SK-N-MC (cell line): ENCODE results near the gene KXD1.

ENCODE experiments used
- DNase-seq: peaks from one replicate; pipeline ENCODE4 v3.0.0-alpha.2; 2011; ENCODE audit warnings: low read depth, low spot score
- H3K27ac ChIP-seq: fragments of 200-600 bp; sonication (generic); 2 replicates; pipeline ENCODE4 v1.5.1; 2016; ENCODE audit warnings: mixed run types
- H3K36me3 ChIP-seq: fragments of 200-600 bp; sonication (generic); 2 replicates; pipeline ENCODE4 v1.6.1; 2017; ENCODE audit warnings: antibody characterized with exemption, low read length, mixed read lengths; ENCODE audit not compliant: insufficient read depth
- H3K4me3 ChIP-seq: fragments of 200-600 bp; sonication (generic); 2 replicates; pipeline ENCODE4 v1.5.1; 2016
- H3K9ac ChIP-seq: fragments of 200-600 bp; sonication (generic); 2 replicates; pipeline ENCODE4 v1.8.0; 2017; ENCODE audit warnings: mixed run types, mixed read lengths; ENCODE audit not compliant: insufficient read length
- H3K9me3 ChIP-seq: fragments of 200-600 bp; sonication (generic); 2 replicates; pipeline ENCODE4 v1.6.1; 2017; ENCODE audit warnings: low read depth, mild to moderate bottlenecking, antibody characterized with exemption, low read length, moderate library complexity, mixed read lengths
- EZH2 ChIP-seq: fragments of 200-600 bp; sonication (generic); IDR thresholded peaks from one replicate; pipeline ENCODE4 v1.6.1; 2017; ENCODE audit warnings: antibody characterized with exemption
- FOXP2 ChIP-seq: optimal IDR thresholded peaks from 2 replicates; pipeline ENCODE3; 2011; ENCODE audit warnings: mild to moderate bottlenecking, moderate library complexity; ENCODE audit not compliant: insufficient read depth; ENCODE audit errors: extremely low read length, control extremely low read depth
- POLR2AphosphoS5 ChIP-seq: IDR thresholded peaks from 2 replicates; pipeline ENCODE4 v1.6.1; 2012; ENCODE audit warnings: mild to moderate bottlenecking, low read depth, low read length, borderline replicate concordance

Gene KXD1

DNA sequence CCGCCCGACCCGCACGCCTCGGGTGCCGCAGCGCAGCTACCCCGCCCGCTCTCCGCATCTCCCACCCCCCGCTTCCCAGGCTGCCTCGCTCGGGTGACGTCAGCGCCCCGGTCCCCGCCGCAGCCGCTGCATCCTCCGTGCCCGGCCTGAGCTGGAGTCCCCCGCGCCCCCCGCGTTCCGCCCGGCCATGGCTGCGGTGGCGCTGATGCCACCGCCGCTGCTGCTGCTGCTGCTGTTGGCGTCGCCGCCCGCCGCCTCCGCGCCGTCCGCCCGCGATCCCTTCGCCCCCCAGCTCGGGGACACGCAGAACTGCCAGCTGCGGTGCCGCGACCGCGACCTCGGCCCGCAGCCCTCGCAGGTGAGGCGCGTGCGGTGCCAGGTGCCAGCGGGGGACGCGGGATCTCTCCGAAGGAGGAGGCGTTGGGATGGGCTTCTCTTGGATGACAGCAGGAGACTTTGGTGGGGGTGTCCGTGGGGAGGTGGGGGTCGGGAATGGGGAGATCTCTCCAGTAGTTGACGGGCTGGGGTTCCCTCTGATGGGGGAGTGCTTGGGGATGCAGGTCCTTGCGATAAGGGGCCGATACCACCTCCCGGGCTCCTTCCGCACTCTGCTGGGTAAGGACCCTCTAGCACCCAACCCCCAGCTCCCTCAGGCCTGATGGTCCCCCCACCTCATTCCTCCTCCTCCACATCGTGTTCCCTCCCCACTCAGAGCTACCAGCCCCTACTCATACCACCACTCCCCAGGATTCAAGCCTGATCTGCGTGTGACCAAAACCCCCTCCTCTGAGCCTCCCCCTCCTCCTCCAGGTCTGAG, 55.3 kb downstream of the KXD1 start, which contains the start of gene TMEM59L:
TMEM59L (plus strand) TSS at position 99 of the 817 bp plus-strand sequence; CDS start at position 188, 89 bp downstream.
- no peak for DNase-seq
- peak within 1 kb of the TSS; percentile 80 for H3K4me3 ChIP-seq
- no peak for TF ChIP-seq POLR2AphosphoS5
- H3K36me3 ChIP-seq = no peaks in the 10 kb centered on the region
- H3K9ac ChIP-seq = no peak within 1 kb of the TSS
- H3K27ac ChIP-seq = no peak within 1 kb of the TSS
- no peaks in the 10 kb centered on the region for H3K9me3 ChIP-seq

DNA sequence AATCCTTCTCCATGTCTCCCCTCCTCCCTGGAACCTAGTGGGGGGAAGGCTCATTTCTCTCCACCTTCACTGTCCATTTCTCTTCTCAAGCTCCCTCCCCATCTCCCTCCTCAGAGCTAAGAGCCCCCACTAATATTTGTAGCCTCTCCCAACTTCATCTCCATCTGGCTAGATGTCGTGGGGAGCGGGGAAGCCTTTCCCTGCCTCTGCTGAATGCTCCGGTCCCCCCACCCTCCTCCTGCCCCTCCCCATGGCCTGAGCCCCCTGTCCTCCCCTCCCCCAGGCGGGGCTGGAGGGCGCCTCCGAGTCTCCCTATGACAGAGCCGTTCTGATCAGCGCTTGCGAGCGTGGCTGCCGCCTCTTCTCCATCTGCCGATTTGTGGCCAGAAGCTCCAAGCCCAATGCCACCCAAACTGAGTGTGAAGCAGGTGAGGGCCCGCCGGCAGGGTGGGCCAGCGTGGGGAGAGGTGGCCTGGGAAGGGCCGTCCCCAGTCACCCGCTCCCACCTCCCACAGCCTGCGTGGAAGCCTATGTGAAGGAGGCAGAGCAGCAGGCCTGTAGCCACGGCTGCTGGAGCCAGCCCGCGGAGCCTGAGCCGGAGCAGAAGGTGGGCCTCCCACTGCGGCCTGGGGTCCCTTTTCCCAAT, 56.0 kb downstream of the KXD1 start:
- Histone ChIP-seq H3K36me3 (no peaks in the 10 kb centered on the region), H3K9ac (no peak overlapping the region), H3K27ac (no peak overlapping the region), H3K4me3 (peak overlapping the region; percentile 80; the same call in 1 of the 2 replicates), H3K9me3 (no peaks in the 10 kb centered on the region)
- DNase-seq = no peak
- TF ChIP-seq EZH2 (no peak), FOXP2 (no peak), POLR2AphosphoS5 (no peak)

DNA sequence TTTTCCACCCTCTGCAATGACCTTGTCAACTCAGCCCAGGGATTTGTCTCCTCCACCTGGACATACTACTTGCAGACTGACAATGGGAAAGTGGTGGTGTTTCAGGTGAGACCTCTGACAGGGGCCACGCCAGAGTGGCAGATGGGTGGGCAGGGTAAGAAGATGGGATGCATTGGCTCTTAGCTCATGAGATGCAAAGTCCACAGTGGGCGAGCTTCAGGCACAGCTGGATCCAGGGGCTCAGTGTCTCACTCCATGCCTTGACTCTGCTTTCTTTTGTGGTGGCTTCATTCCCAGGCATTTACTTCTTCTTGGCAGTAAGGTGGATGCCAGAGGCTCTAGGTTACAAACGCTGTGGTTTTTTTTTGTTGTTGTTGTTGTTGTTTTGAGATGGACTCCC, 58.4 kb downstream of the KXD1 start:
- H3K36me3 ChIP-seq = no peaks in the 10 kb centered on the region
- H3K9ac ChIP-seq = no peak overlapping the region
- no peak for DNase-seq
- no peak overlapping the region for H3K4me3 ChIP-seq
- no peak for TF ChIP-seq EZH2
- no peak for TF ChIP-seq POLR2AphosphoS5
- TF ChIP-seq FOXP2 = no peak
- H3K27ac ChIP-seq = no peak overlapping the region
- H3K9me3 ChIP-seq = no peaks in the 10 kb centered on the region

DNA sequence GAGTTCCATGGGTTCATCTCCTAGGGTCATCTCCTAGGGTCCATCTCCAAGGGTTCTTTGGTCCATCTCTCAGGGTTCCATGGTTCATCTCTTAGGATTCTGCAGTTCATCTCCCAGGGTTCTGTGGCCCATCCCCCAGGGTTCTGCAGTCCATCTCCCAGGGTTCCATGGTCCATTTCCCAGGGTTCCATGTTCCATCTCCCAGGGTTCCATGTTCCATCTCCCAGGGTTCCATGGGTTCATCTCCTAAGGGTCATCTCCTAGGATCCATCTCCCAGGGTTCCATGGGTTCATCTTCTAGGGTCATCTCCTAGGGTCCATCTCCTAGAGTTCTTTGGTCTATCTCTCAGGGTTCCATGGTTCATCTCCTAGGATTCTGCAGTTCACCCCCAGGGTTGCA, 59.9 kb downstream of the KXD1 start:
- no peak for TF ChIP-seq EZH2
- no peak for TF ChIP-seq FOXP2
- TF ChIP-seq POLR2AphosphoS5 = no peak
- DNase-seq = no peak
- Histone ChIP-seq H3K4me3 (no peak overlapping the region), H3K36me3 (no peaks in the 10 kb centered on the region), H3K27ac (no peak overlapping the region), H3K9me3 (no peaks in the 10 kb centered on the region), H3K9ac (no peak overlapping the region)

DNA sequence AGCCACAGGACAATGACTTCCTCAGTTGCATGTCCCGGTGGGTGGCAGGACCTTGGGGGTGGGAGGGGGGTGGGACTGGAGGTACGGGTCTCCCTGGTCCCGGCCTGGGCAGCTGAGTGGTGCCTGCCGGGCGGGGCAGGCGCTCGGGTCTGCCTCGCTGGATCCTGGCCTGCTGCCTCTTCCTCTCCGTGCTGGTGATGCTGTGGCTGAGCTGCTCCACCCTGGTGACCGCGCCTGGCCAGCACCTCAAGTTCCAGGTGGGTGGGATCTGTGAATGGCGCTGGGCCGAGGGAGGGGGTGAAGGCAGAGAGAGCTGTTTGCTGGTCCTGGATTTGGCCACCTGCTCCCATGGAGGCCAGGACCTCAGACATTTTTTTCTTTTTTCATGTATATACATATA, 60.6 kb downstream of the KXD1 start:
- no peak for DNase-seq
- no peaks in the 10 kb centered on the region for H3K9me3 ChIP-seq
- H3K9ac ChIP-seq = no peak overlapping the region
- no peaks in the 10 kb centered on the region for H3K36me3 ChIP-seq
- no peak overlapping the region for H3K4me3 ChIP-seq
- H3K27ac ChIP-seq = no peak overlapping the region
- TF ChIP-seq FOXP2 = no peak
- TF ChIP-seq EZH2 = no peak
- TF ChIP-seq POLR2AphosphoS5 = no peak
